LNCAP (cell line): ENCODE data around the gene DLK1.

Source experiments
- CTCF ChIP-seq: fragments of 450-650 bp; IDR thresholded peaks from 2 replicates; pipeline ENCODE4 v1.5.1; 2017; ENCODE audit warnings: mild to moderate bottlenecking

Gene DLK1

GRCh38 chr14:100783630-100784370 is 57.1 kb downstream of the DLK1 start:
- TF ChIP-seq CTCF, result no peak

- TF ChIP-seq CTCF, result no peak
These were observed 58.0 kb downstream of the DLK1 start for GRCh38 chr14:100784523-100785337.

DNA sequence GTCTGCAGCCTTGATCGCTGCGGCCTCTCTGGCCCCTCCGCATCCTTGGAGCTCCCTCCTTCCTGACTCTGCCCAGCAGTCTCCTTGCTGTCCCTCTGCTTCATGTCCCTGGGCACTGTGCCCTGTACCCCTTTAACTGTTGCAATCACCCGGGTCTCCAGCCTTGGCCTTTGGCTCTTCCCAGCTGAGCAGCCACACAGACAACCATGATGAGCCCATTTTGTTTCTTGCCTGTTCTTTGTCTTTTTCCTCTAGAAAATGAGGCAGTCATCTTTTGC is 58.6 kb downstream of the DLK1 start:
- TF ChIP-seq CTCF, result no peak

- TF ChIP-seq CTCF, result no peak
These were observed 58.9 kb downstream of the DLK1 start for GRCh38 chr14:100785626-100786025.

DNA sequence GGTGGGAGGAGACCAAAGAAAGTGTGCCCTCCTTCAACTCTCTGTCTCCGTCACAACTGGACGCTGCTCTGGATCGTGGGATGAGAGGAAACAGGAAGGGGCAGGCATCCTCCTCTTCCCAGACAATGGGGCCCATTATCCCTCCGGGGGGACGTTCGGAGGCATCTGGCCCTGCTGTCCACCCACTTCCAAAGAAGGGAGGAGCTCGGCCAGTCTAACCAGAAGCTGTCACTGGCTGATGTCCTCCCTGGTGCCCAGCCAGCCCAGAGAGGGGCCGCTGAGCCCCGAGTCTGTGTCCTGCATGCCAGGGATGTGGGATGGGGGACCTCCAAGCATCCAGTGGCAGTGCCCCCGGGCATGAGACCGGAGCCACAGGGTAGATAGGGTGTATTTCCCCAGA is 59.4 kb downstream of the DLK1 start:
- TF ChIP-seq CTCF, result no peak

DNA sequence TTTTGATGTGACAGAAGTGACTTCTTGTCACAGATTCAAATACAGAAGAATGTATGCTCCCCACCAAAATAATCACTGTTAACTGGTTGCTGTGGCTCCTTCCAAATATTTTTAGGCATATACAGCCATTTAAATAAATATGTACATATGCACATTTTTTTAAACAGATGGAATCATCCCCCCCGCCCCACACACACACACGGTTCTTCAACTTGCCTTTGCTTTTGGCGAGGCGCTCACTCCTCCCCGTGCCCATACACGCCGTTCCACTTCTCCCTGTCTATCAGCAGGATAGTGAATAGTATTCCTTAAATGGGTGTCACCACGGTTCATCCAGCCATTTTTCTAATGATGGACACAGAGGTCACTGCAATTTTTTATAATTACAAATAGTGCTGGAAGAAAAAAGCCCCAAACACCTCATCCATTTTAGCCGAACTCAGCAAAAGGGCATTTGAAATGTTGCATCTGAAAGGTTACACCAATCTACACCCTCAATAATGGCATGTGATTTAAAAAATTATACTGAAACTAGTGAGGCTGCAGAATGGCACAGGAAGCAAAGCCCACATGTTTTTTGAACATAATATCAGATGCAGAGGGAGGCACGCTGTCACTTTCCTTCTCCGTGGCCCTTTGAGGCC is 60.0 kb downstream of the DLK1 start:
- no peak for TF ChIP-seq CTCF

- no peak for TF ChIP-seq CTCF
These were observed 61.0 kb downstream of the DLK1 start for GRCh38 chr14:100787659-100788058.
